Lung (tissue), 12 donors: ENCODE data around the gene ZDHHC3. TPM values are rescaled to one million over a fixed set of nuclear protein-coding genes. Genes with fewer than 3 reads are reported as not detected.
A peak's percentile ranks its signal among the peaks of the same experiment; 100 is the strongest.

Experiments used
- ATAC-seq: fragments of 200-7000 bp; cut with Tn5 transposase; one replicate; pipeline ENCODE4 v1.9.1; 2020; ENCODE audit warnings: moderate number of reproducible peaks; ENCODE audit not compliant: insufficient read depth, low FRiP score
- DNase-seq, 3 donors: peaks; one replicate each; pipeline ENCODE4 v3.0.0-alpha.2; 2013 to 2017
- H3K27ac ChIP-seq, 2 donors: one replicate each; pipeline ENCODE4 v1.5.1; 2013; ENCODE audit warnings: mild to moderate bottlenecking in 2 of 2, moderate library complexity in 2 of 2, control low read depth in 1 of 2, inconsistent platforms in 1 of 2, low read depth in 1 of 2, low read length in 1 of 2
- H3K27me3 ChIP-seq, 3 donors: one replicate each; pipeline ENCODE4 v1.5.1; 2013; ENCODE audit warnings: low read length in 2 of 3; ENCODE audit not compliant: control insufficient read depth in 3 of 3, insufficient read depth in 3 of 3
- H3K36me3 ChIP-seq, 4 donors: one replicate each; pipeline ENCODE4 v1.5.1; 2013; ENCODE audit warnings: low read length in 4 of 4, mild to moderate bottlenecking in 1 of 4, moderate library complexity in 1 of 4; ENCODE audit not compliant: control insufficient read depth in 4 of 4, insufficient read depth in 4 of 4
- H3K4me1 ChIP-seq, 5 donors: one replicate each; pipeline ENCODE4 v1.5.1; 2013; ENCODE audit warnings: low read length in 5 of 5, mild to moderate bottlenecking in 2 of 5, moderate library complexity in 1 of 5; ENCODE audit not compliant: control insufficient read depth in 5 of 5, insufficient read depth in 5 of 5
- H3K4me3 ChIP-seq: one replicate; pipeline ENCODE4 v1.5.1; 2013; ENCODE audit warnings: mild to moderate bottlenecking, control low read depth, moderate library complexity
- H3K9ac ChIP-seq, 2 donors: one replicate each; pipeline ENCODE4 v1.5.1; 2013; ENCODE audit warnings: low read length in 2 of 2, control low read depth in 1 of 2; ENCODE audit not compliant: insufficient read depth in 1 of 2
- H3K9me3 ChIP-seq, 4 donors: one replicate each; pipeline ENCODE4 v1.5.1; 2013; ENCODE audit warnings: low read length in 3 of 4, mild to moderate bottlenecking in 1 of 4, moderate library complexity in 1 of 4; ENCODE audit not compliant: control insufficient read depth in 4 of 4, insufficient read depth in 3 of 4
- WGBS, 2 donors: extraction: QIAGEN DNeasy Blood & Tissue Kit; methylation state at CpG; one replicate each; pipeline ENCODE4 v1.1.7; 2013; 5-methylcytosine and 5-hydroxymethylcytosine counted together
- polyA plus RNA-seq, 2 donors: library from polyadenylated mRNA; stranded (reverse); fragments of 200-250 nt; gene quantifications; one replicate each; pipeline ENCODE4 v1.2.1, GENCODE V29; 2013
- total RNA-seq, 2 donors: library from RNA; depleted of rRNA in 1 of 2; stranded (reverse); fragments of >200 nt in 1 of 2; gene quantifications; one replicate each; pipeline ENCODE4 v1.2.1, GENCODE V29; 2014 to 2021
- TF ChIP-seq, protein P1 (sequence below): IDR thresholded peaks from 2 replicates; pipeline ENCODE4 v1.5.1; 2012; ENCODE audit warnings: mild to moderate bottlenecking; ENCODE audit errors: control extremely low read depth, extremely low read depth
- donor health status: control.
- donor health status: control.
- donor health status: Bipolar disorder and iron deficiency.
- donor health status: healthy.
- donor health status: DM: yes; HTN: yes; CAD: no.

The ZDHHC3 gene
- total and polyA plus RNA-seq, 4 donors, result 49.8 to 96.2 (median 78.0) TPM

DNA sequence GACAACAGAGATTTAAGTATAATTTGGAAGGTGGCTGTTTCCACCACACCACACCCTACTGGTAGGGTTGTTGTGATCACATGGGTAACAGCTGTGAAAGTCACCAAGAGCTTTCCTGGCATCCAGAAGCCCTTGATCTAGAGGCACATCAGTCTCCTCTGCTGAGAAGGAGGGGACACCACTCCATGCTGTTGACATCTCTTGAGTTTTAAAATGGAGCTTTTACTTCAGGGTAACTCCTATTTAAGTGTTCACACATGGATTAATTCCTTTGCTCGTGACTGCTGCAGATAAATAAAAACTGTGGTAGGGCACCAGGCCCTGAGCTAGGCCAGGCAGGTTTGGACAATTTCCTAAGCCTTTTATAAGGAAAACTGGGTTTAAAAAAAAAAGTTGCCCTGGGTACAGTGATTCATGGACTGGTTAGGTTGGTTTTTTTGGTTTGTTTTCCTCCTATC, 7.5 kb upstream of the ZDHHC3 start:
- Histone ChIP-seq H3K4me1 (peaks cover 0 to 33% (median 4%) of the 10 kb centered on the region in 5 donors), H3K27ac (peak overlapping the region in 1 of 2 donors; percentile 1), H3K36me3 (no peaks in the 10 kb centered on the region), H3K27me3 (no peaks in the 10 kb centered on the region), H3K9me3 (no peaks in the 10 kb centered on the region), H3K4me3 (no peak overlapping the region), H3K9ac (peak overlapping the region in 1 of 2 donors; percentile 42)
- no peak for ATAC-seq
- TF ChIP-seq, protein P1, sequence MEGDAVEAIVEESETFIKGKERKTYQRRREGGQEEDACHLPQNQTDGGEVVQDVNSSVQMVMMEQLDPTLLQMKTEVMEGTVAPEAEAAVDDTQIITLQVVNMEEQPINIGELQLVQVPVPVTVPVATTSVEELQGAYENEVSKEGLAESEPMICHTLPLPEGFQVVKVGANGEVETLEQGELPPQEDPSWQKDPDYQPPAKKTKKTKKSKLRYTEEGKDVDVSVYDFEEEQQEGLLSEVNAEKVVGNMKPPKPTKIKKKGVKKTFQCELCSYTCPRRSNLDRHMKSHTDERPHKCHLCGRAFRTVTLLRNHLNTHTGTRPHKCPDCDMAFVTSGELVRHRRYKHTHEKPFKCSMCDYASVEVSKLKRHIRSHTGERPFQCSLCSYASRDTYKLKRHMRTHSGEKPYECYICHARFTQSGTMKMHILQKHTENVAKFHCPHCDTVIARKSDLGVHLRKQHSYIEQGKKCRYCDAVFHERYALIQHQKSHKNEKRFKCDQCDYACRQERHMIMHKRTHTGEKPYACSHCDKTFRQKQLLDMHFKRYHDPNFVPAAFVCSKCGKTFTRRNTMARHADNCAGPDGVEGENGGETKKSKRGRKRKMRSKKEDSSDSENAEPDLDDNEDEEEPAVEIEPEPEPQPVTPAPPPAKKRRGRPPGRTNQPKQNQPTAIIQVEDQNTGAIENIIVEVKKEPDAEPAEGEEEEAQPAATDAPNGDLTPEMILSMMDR, result no peak
- 64 to 83% methylated on average over 1 of the region's 1 CpG for WGBS, 2 donors
- DNase-seq, result no peak

DNA sequence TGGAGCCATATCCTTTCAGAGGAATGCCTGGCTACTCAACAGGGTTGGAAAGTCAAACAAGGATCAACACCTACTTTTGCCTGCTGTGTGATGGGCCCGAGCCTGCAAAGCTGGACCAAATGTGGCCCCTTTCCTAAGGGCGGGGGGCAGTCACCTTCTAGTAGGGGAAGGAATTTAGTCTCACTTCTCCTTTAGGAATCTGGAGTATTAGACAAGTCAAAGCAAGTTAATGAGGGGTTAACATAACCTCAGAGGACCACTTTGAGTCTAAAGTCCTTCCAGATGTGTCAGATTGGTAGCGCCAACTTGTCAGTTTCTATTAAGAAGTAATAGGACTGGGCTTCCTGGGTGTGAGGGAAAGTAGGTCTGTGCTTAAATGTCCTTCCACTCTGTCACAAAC, 6.8 kb upstream of the ZDHHC3 start:
- TF ChIP-seq, protein P1, result no peak
- H3K36me3 ChIP-seq, result no peaks in the 10 kb centered on the region
- peaks cover 0 to 33% (median 4%) of the 10 kb centered on the region in 5 donors for H3K4me1 ChIP-seq
- peak overlapping the region in 1 of 2 donors; percentile 6 for H3K27ac ChIP-seq
- H3K4me3 ChIP-seq, result no peak overlapping the region
- DNase-seq (no peak), ATAC-seq (no peak)
- 84 to 89% methylated on average over 3 of the region's 3 CpGs for WGBS, 2 donors
- no peaks in the 10 kb centered on the region for H3K9me3 ChIP-seq
- H3K27me3 ChIP-seq, result no peaks in the 10 kb centered on the region
- no peak overlapping the region for H3K9ac ChIP-seq

DNA sequence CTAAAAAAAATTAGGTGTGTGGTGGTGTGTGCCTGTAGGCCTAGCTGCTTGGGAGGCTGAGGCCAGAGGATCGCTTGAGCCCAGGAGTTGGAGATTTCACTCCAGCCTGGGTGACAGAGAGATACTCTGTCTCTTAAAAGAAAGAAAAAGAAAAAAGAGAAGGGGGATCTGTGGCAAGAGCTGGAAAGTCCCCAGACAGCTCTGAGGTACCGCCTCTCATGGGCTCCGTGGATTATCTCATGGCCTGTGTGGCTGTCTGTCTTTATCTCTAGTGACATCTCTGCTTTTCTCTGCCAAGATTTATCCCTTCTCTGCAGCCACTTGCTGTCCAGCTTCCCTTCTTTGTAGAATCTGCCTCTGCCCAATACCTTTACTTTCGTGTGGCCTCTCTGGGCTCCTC, 5.8 kb upstream of the ZDHHC3 start:
- H3K27ac ChIP-seq, result no peak overlapping the region
- no peak overlapping the region for H3K9ac ChIP-seq
- 73 to 80% methylated on average over 4 of the region's 4 CpGs for WGBS, 2 donors
- no peaks in the 10 kb centered on the region for H3K36me3 ChIP-seq
- DNase-seq (no peak), ATAC-seq (no peak)
- H3K9me3 ChIP-seq, result no peaks in the 10 kb centered on the region
- no peaks in the 10 kb centered on the region for H3K27me3 ChIP-seq
- TF ChIP-seq, protein P1, result no peak
- peaks cover 0 to 40% (median 7%) of the 10 kb centered on the region in 5 donors for H3K4me1 ChIP-seq
- no peak overlapping the region for H3K4me3 ChIP-seq

DNA sequence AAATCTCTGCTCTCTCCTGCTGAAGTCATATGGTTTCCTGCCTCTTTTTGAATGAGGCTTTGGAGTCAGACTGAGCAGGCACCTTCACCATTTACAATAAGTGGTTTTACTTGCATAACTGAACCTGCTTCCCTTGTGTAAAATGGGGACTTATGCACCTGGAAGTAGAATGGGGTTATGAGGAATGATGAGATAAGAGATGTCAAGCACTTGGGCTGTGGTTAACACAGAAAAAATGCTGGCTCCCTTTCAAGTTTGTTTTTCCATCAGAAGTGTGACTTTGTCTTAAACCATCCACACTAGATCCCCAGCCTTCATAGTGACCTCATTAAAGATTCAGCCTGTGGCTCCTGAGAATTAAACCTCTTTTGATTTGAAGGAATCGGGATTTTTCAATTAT, 5.2 kb upstream of the ZDHHC3 start:
- Histone ChIP-seq H3K4me1 (peaks cover 0 to 40% (median 6%) of the 10 kb centered on the region in 5 donors), H3K27ac (peak overlapping the region in 1 of 2 donors; percentile 60)
- ATAC-seq, result peak; percentile 45

More for the DNA sequence above, 5.2 kb upstream of the ZDHHC3 start:
- Histone ChIP-seq H3K9me3 (no peaks in the 10 kb centered on the region), H3K9ac (no peak overlapping the region), H3K4me3 (no peak overlapping the region), H3K27me3 (no peaks in the 10 kb centered on the region), H3K36me3 (no peaks in the 10 kb centered on the region)
- no peak for DNase-seq
- TF ChIP-seq, protein P1, result no peak
- WGBS, 2 donors, result 88 to 92% methylated on average over 1 of the region's 1 CpG
